NCI-H1436 treated with DMSO at 0.1 percent for 48 hours (cell line): Measurements from ENCODE around the gene APOBEC2.
"Not testable (repeated sequence)": the region's sequence is repeated elsewhere in the genome, so short reads cannot be mapped to it uniquely, and the experiment has no call there.

Source experiments
- DNase-seq: peaks from one replicate; lab custom pipeline; 2025; lab: John Stamatoyannopoulos, UW

APOBEC2 gene

DNA sequence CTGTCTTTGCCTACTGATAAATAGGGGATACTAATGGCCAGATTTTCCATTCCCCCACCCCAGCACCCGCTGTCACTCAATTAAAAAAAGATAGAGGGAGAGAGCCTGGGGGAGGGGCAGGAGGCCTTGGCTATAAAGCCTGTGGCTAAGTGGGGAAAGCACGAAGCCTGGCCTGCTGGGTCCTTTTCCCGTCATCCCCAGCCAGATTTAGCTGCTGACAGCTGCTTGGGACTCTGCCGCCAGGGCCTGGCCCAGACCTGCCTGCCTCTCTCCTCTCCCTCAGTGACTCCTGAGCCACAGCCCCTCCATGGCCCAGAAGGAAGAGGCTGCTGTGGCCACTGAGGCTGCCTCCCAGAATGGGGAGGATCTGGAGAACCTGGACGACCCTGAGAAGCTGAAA is at the start of gene APOBEC2:
TSS of gene APOBEC2 (plus strand) at position 162 of the 400 bp plus-strand sequence. CDS start at position 308, 146 bp downstream.
- DNase-seq: no peak

DNA sequence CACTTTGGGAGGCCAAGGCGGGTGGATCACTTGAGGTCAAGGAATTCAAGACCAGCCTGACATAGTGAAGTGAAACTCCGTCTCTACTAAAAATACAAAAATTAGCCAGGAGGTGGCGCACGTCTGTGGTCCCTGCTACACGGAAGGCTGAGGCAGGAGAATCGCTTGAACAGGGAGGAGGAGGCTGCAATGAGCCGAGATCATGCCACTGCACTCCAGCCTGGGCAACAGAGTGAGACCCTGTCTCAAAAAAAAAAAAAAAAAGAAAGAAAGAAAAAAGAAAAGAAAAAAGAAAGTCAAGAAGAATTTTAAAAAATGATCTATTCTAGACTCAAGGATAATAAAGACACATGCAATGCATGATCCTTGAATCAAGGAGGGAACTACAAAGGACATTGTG is 46.8 kb upstream of the APOBEC2 start:
- DNase-seq: not testable (repeated sequence)

DNA sequence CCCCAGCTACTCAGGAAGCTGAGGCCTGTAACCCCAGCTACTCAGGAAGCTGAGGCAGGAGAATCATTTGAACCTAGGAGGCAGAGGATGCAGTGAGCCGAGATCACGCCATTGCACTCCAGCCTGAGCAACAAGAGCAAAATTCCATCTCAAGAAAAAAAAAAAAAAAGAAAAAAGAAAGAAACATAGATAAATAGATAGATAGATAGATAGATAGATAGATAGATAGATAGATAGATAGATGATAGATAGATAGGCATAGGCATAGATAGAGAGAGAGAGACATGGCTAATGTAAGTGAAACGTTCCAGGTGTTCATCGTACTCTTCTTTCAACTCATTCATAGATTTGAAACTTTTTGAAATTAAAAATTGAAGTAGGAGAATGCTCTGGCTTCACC is 46.0 kb upstream of the APOBEC2 start:
- not testable (repeated sequence) for DNase-seq

DNA sequence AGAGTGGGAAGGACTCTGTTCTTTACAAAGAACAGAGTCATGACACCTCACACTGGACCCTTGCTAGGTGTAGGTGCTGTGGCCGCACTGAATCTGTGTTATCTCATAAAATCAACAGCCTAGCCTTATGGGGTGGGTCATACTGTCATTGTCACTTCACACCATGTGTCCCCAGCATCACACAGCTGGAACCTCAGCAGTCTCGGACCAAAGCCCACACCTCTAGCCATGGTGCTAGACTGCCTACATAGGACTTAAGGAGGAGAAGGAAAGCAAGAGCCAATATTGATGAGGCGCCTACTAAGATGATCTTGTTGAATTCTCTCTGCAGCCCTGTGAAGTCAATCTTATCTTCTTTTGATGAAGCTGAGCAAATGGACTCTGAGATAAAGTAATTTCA is 45.0 kb upstream of the APOBEC2 start:
- DNase-seq: no peak

DNA sequence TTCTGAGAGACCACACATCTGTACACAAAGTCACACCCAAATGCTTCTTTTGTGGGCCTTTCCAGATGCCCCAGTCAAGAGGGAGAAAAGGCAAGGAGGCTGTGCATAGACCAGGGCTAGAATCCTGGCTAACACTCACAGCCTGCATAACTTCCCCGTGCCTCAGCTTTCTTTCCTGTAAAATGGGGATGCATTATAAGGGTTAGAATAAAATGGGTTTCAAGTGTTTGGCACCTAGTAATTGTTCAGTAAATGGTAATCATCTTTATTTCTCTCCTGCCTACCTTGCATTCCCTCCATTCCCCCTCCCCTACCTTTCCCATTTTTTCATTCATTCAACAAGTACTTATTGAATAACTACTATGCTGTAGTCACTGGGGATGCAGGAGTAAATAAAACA is 43.3 kb upstream of the APOBEC2 start:
- DNase-seq: no peak

DNA sequence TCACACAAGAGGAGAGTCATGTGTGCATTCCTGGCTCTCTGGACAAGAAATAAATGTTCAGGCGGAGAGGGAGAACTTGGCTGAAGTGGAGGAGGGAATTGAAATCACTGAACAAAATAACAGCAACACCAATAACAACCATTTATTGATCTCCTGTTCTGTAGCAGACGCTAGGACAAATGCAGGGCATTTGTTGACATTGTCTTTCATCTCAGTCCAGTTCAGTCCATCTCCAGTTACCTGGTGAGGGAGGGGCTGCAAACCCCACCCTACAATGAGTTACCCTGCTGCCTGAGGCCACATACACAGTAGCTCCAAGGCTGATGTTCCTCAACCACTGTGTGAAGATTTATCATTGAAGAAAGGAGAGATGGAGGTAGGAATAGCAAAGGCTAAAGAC is 41.3 kb upstream of the APOBEC2 start:
- DNase-seq: no peak

DNA sequence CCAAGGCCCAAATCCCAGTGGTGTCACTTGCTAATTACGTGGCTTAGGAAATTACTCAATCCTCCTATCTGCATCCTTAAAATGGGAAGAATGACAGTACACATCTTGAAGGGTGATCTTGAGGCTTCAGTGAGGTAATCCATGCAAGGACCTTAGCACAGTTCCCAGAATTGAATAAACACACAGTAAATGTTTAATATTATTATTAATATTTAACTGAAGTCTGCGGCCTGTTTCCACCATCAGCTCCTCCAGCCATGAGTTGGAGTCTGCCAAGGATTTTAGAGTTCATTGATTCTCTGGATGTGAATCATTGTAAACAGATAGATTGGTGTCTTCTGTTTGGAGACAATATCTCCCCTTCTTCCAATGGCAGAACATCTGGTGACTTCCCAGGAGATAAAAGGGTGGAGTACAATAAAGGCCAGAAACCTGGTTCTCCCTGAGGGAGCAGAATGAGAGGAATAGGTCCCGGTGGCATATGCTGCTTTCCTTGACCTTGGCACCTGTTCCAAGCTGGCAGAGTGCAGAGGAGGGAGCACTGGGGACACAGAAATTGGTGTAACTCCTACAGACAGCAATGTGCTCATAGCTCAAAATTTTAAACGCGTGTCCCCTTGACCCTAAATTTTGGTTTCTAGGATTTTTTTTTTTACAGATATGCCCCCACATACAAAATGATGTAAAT is 39.4 kb upstream of the APOBEC2 start:
- no peak for DNase-seq

DNA sequence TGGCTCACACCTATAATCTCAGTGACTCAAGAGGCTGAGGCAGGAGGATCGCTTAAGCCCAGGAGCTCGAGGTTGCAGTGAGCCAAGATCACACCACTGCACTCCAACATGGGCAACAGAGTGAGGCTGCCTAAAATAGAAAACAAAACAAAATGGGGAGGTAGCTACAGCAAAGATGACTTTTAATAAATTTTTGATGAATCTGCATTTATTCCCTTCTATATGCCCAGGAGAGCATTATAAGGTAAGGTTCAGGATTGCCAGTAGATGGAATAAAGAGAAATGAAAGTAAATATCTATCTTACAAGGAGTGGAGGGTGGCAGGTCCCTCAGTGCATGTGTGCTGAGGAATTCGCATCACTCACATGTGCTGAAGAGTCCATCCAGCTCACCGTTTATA is 38.2 kb upstream of the APOBEC2 start:
- DNase-seq: no peak

DNA sequence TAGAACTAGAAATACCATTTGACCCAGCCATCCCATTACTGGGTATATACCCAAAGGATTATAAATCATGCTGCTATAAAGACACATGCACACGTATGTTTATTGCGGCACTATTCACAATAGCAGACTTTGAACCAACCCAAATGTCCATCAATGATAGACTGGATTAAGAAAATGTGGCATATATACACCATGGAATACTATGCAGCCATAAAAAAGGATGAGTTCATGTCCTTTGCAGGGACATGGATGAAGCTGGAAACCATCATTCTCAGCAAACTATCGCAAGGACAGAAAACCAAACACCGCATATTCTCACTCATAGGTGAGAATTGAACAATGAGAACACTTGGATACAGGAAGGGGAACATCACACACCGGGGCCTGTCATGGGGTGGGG is 37.1 kb upstream of the APOBEC2 start:
- not testable (repeated sequence) for DNase-seq

DNA sequence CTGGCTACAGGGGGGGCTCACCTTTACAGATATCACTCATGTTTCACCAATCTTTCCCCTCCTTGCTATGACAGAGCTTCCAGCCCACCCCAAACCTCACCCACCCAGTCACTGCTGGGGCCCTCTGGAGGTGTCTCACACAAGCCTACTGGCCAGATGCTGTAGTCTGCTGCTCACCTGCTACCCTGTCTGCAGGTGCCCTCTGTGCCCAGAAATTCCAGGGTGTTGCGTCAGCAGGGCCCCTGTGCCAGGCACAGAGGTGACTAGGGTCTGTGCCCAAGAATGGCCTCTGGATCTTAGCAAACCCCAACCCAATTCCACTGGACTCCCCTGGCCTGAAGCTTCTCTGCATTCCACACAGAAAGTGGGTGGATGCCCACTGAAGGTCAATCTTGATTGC is 35.3 kb upstream of the APOBEC2 start:
- DNase-seq: no peak

DNA sequence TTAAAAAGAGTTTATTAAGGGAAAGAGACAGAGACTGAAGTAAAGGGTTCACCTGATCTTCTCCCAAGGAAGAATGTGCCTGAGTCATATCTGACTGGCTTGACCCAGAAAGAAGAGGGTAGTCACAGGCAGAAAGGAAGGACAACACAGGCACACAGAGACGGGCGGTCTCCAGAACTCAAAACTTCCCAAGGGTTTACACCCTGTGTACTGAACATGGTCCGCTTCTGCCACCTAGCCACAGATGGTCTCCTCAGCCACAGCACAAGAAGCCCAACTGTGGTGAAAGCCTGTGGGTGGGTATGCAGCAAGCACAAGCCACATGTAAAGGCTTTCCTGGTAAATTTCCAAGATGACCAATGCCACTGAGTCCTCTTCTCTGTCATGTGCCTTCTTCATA is 31.2 kb upstream of the APOBEC2 start:
- DNase-seq: no peak

DNA sequence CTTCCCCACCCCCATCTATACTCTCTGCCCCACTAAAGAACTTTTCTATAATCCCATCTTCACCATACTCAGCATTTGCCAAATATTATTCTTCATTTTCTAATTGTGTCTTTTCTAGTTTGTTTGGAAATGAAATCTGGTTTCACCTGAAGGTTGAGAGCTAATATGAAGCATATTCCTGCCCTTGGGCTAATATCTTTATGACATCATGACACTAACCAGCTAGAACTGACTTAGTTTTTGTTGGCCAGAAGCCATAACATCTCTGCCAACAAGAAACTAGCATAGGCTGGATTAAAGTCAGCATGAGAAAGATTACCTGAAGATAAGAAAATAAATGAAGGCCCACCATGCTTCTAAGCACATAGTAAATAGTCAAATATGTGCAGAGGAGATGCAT is 30.7 kb upstream of the APOBEC2 start:
- no peak for DNase-seq

DNA sequence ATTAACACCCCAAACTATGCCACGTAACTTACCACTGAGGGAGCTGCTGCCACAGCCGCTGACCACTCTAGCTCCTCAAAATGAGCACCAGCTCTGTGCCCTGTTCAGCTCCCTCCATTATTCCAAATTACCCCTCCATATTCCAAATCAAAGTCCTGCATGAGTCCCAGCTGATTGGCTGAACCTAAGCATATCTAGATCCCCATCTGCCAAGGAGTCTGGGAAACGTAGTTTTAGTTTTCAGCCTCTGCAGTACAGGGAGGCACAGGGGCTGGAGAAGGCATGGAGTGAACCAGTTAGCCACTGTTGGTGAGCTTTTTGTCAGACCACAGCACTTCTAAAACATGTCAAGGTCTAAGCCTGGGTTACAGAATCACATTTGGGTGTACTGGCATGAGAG is 29.9 kb upstream of the APOBEC2 start:
- no peak for DNase-seq

DNA sequence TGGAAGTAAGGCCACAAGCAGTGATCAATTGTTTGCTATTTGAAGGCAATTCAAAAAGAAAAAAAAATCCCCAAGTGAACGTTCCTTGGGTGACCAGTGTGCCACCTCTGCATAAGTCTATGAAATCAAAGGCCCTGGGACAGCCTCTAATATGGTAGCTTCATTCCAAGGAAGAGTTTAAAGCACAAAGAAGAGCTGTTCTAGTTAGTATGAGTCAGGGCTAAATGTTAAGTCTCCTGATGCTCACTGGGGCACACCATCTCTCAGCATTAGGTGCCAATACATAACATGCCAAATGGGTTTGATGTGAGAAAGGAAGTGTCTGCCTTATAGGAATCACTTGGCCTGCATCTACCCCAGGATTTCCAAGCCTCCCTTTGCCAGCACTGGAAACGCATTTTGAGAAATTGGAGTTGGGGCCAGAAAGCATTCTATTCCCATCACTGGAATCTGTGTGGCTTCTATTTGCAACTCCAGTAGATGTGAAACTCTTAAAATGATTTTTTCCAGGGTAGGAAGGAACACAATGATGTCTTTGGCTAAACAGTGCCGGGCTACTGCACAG is 27.0 kb upstream of the APOBEC2 start:
- DNase-seq: no peak

DNA sequence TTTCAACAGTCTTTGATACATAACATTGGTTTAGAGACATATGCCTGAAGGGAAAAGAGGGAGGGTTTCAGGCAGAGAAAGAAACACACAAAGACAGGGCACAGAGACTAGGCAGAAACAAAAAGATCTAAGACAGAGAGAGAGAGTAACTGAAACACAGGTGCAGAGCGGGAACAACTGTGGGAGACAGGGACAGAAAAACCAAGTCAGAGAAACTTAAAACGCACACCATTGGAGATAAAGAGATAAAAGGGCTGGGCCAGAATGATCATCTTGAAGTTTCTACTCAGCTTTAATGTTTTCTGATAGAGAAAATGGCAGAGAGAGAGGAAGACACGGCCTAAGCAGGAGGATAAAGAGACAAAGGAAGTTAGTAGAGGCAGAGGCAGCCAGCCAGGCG is 25.8 kb upstream of the APOBEC2 start:
- no peak for DNase-seq

DNA sequence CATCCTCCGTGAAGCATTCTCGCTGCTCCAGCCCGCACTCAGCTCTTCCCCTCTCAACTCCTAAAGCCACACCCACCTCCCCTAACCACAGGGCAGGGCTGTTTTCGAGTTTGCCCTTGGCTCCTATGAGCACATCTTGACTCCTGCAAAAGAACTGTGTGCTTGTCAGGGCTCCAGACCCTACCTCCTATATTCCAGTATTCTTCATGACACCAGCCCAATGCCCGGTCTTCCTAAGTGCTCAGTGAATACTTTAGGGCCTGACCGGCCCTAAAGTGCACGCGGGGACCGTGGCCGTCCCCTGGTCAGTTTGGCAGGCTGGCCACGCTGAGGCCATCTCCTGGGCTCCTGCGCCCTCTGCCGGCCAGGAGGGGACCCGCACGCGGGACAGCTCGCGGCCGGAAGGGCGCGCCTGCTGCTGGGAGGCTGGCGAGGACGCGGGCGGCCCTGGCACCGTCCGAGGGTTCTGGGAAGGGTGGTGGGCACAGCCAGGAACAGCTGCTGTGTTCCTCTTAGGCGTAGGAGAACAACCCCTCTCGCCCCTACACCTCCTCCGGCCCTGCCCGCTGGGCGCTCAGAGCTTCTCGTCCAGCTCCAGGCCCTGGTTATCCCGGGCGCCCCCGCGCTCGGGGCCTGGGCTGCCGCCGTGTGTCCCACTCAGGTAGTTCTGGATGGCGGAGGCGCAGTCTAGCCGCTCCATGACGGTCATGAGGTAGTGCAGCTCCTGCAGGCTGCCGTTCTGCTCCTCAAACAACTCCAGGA is 25.0 kb upstream of the APOBEC2 start:
- no peak for DNase-seq

DNA sequence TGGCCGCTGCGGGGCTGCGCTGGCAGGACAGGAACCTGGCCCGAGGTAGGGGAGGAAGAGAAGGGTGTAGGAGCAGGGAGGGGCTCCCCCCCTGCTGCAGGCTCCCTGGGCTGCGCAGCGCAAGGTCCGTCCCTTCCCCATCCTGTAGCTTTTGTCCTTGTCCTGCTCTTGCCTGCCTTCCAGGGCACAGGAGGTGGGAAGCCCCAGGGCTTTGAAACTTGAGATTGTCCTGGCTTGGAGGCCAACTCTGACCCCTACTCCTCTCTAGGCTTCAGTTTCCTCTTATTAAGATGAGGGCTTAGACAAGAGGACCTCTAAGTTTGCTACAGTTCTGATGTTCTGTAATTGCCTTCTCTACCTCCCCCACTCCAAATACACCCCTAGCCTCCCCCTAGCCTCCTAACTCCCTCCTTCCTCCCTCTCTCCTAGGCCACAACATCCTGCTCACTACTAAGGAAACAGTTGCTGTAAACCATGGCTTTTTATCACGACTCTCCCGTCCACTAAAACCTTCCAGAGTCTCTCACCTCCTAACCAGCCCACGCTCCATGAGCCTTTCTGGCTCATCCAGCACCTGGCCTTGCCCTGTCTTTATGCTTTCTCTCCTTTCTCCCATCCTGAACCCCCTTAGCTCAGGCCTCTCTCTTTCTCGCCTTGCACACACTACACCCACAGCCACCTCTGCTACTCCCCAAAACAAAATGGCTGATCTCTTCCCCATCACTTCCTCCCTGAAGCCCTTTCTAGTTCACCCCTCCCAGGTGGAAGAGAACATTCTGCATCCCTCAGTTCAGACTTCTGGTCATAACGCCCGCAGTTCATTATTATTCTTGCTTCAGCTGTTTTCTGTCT is 24.2 kb upstream of the APOBEC2 start:
- DNase-seq: no peak

DNA sequence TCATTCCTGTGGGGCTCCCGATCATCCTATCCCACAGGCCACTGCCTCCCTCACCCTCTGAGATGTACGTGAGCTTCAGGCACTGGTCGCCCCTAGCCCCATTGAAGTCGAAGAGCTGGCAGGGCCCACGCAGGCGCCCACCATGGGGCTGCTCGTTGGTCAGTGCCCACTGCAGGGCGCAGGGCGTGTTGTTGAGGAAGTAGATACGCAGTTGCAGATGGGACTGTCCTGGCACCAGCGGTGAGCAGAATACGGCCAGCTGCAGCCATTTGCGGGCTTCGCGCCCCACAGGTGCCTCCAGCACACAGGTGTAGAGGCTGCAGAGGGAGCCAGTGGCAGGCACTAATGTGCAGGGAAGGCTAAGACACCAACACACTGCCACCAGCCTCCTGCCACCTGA is 20.2 kb upstream of the APOBEC2 start:
- DNase-seq: no peak

DNA sequence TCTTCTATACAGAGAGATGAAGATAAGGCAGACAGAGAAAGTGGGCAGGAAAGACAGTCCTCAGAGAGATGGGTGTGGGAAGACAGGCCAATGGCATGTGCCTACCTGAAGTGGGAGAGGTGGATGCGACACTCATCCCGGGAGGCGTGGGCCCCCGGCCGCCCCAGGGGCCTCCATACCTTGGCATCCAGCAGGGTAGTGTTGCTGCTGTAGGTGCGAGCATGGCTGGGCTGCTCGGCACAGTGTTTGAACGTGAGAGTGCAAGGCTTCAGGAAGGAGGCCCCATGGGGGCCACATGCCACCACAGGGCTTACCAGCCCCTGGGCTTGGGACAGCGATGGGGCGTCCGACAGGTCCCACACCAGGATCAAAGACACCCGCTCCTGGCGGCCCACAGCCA is 19.2 kb upstream of the APOBEC2 start:
- DNase-seq: no peak

DNA sequence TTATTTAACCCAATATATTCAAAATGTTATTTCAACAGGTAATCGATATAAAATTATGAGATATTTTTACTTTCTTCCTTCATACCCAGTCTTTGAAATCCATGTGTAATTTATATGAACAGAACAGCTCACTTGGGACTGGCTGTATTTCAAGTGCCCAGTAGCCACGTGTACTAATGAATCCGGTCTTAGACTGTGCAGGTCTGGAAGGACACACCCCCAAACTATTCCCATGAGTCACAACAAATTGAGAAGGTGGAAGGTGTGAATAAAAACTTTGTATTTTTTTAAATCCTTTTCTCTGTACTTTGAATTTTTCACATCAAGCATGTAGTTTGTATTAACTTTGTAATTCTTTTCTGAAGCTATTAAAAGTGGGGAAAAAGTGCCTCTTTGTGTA is 16.8 kb upstream of the APOBEC2 start:
- DNase-seq: no peak

DNA sequence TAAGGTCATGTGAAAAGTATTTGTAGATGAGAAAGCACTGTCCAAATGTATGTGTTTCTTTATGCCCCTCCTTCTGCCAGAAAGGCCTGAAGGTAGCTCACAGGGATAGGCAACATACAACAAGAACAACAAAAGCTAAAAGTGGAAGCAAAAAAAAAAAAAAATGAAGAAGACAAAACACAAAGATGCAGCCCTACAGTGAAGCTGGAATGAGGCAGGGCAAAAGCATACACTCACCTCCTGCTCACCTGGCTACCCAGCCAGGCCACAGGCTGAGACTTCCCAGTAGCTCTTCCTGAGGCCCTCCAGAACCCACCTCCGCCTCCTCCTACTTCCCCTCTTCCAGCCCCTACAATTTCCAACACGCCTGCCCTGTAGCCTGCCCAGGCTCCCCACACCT is 16.4 kb upstream of the APOBEC2 start:
- no peak for DNase-seq

DNA sequence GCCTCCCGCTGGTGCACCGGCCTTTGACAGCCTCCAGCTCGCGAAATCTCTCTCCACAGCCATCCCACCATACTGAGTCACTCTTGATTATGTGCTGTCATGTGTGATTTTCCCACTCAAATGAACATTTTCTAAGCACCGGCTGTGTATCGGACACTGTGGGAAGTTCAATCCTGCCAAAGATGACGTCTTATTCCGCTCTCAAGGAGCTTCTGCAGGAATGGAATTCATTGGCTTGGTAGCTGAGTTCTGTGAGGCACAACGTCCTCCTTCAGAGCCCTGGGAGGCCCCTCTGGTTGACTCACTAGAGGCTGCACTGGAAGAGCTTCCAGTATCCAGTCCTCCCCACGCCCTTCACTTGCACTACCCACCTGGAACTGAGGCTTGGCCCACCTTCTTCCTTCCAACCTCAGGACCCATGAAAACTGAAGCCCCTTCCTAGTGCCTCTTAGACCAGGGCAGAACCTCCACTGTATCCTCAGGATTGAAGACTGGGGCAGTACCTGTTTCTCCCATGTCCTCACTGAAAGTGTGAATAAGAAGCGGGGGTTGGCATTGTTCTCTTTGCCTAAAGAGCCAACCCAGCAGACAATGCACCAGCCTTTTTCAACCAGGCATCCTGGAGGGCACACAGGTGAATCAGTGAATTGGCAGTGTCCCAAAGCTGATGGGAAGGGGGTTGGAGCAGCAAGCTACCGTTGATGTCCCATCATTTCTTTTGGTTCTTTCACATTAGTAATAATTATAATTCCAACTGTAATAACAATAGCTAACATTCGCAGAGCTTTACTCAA is 15.7 kb upstream of the APOBEC2 start:
- no peak for DNase-seq
